Adrenal gland (tissue), 5 donors: ENCODE measurements around the gene IL36B.

ENCODE experiments used
- POLR2A ChIP-seq, 2 donors: fragments of 450-650 bp; IDR thresholded peaks; one replicate each; pipeline ENCODE4 v1.6.1; 2017; ENCODE audit warnings: antibody characterized with exemption in 2 of 2, mild to moderate bottlenecking in 2 of 2, moderate library complexity in 1 of 2
- TF ChIP-seq, protein P1 (sequence below), 6 experiments: fragments of 450-650 bp in 4 of 6; fragments of 200-600 bp in 2 of 6; sonication (generic) in 1 of 6; IDR thresholded peaks; 1 replicate in 5 of 6; 2 replicates in 1 of 6; pipeline versions ENCODE4 v1.5.1 to v1.8.0; 2016 to 2021; ENCODE audit warnings: antibody characterized with exemption in 6 of 6, mild to moderate bottlenecking in 2 of 6, moderate library complexity in 1 of 6
- donor health status: DM: no; HTN: no; CAD: no.

DNA sequence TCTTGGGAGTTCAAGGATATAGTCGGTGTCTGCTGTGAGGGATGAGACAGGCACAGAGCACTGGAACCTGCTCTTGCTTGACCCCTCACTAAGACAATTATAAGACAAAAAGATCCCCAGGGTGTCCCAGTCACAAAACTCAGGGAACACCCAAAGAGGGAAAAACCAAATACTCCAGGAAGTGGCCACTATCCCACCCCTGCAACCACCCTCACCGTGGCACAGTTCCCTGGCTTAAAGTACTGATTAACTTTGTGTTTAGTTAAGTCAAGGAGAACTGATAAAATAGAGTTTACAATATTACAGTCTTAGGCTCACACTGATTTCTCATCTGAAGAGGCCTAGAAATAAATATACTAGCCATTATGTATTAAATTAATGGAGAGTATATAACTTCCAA, 13.5 kb downstream of the IL36B start:
- TF ChIP-seq, protein P1, sequence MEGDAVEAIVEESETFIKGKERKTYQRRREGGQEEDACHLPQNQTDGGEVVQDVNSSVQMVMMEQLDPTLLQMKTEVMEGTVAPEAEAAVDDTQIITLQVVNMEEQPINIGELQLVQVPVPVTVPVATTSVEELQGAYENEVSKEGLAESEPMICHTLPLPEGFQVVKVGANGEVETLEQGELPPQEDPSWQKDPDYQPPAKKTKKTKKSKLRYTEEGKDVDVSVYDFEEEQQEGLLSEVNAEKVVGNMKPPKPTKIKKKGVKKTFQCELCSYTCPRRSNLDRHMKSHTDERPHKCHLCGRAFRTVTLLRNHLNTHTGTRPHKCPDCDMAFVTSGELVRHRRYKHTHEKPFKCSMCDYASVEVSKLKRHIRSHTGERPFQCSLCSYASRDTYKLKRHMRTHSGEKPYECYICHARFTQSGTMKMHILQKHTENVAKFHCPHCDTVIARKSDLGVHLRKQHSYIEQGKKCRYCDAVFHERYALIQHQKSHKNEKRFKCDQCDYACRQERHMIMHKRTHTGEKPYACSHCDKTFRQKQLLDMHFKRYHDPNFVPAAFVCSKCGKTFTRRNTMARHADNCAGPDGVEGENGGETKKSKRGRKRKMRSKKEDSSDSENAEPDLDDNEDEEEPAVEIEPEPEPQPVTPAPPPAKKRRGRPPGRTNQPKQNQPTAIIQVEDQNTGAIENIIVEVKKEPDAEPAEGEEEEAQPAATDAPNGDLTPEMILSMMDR (IDR thresholded peaks at IDR 0.05): no peak
- no peak for TF ChIP-seq POLR2A (IDR thresholded peaks at IDR 0.05)
